HS-5 (cell line): ENCODE data around the gene FAM221B.

ENCODE experiments used
- DNase-seq: peaks from one replicate; pipeline ENCODE4 v3.0.0-alpha.2; 2012; ENCODE audit warnings: low read depth

Gene FAM221B

GRCh38 chr9:35790385-35791296 lies 37.9 kb downstream of the FAM221B start:
- no peak for DNase-seq

GRCh38 chr9:35790025-35790384 lies 38.5 kb downstream of the FAM221B start:
- no peak for DNase-seq

GRCh38 chr9:35789541-35789940 lies 39.0 kb downstream of the FAM221B start:
- DNase-seq = no peak

- DNase-seq = no peak
These were observed 45.1 kb downstream of the FAM221B start for GRCh38 chr9:35783418-35783817.

- no peak for DNase-seq
These were observed 47.5 kb downstream of the FAM221B start for GRCh38 chr9:35781066-35781465.

- no peak for DNase-seq
These were observed 50.0 kb downstream of the FAM221B start for GRCh38 chr9:35778496-35778895.

- DNase-seq = no peak
These were observed 52.5 kb downstream of the FAM221B start for GRCh38 chr9:35776018-35776417.

GRCh38 chr9:35774907-35775635 lies 53.5 kb downstream of the FAM221B start:
- no peak for DNase-seq

- DNase-seq = no peak
These were observed 56.6 kb downstream of the FAM221B start for GRCh38 chr9:35771943-35772342.

GRCh38 chr9:35771534-35771933 lies 57.0 kb downstream of the FAM221B start:
- no peak for DNase-seq

GRCh38 chr9:35771075-35771433 lies 57.5 kb downstream of the FAM221B start:
- no peak for DNase-seq

GRCh38 chr9:35769763-35770162 lies 58.8 kb downstream of the FAM221B start:
- no peak for DNase-seq

- DNase-seq = no peak
These were observed 61.1 kb downstream of the FAM221B start for GRCh38 chr9:35767458-35767857.

GRCh38 chr9:35766997-35767396 lies 61.5 kb downstream of the FAM221B start:
- DNase-seq = no peak
